SK-N-MC (cell line): ENCODE measurements around the gene TRNP1.
"Not testable (repeated sequence)": the region's sequence is repeated elsewhere in the genome, so short reads cannot be mapped to it uniquely, and the experiment has no call there.

Experiments
- DNase-seq: peaks from one replicate; pipeline ENCODE4 v3.0.0-alpha.2; 2011; ENCODE audit warnings: low read depth, low spot score
- H3K27ac ChIP-seq: fragments of 200-600 bp; sonication (generic); 2 replicates; pipeline ENCODE4 v1.5.1; 2016; ENCODE audit warnings: mixed run types
- H3K36me3 ChIP-seq: fragments of 200-600 bp; sonication (generic); 2 replicates; pipeline ENCODE4 v1.6.1; 2017; ENCODE audit warnings: antibody characterized with exemption, low read length, mixed read lengths; ENCODE audit not compliant: insufficient read depth
- H3K4me3 ChIP-seq: fragments of 200-600 bp; sonication (generic); 2 replicates; pipeline ENCODE4 v1.5.1; 2016
- H3K9ac ChIP-seq: fragments of 200-600 bp; sonication (generic); 2 replicates; pipeline ENCODE4 v1.8.0; 2017; ENCODE audit warnings: mixed run types, mixed read lengths; ENCODE audit not compliant: insufficient read length
- H3K9me3 ChIP-seq: fragments of 200-600 bp; sonication (generic); 2 replicates; pipeline ENCODE4 v1.6.1; 2017; ENCODE audit warnings: low read depth, mild to moderate bottlenecking, antibody characterized with exemption, low read length, moderate library complexity, mixed read lengths
- EZH2 ChIP-seq: fragments of 200-600 bp; sonication (generic); IDR thresholded peaks from one replicate; pipeline ENCODE4 v1.6.1; 2017; ENCODE audit warnings: antibody characterized with exemption
- FOXP2 ChIP-seq: optimal IDR thresholded peaks from 2 replicates; pipeline ENCODE3; 2011; ENCODE audit warnings: mild to moderate bottlenecking, moderate library complexity; ENCODE audit not compliant: insufficient read depth; ENCODE audit errors: extremely low read length, control extremely low read depth
- POLR2AphosphoS5 ChIP-seq: IDR thresholded peaks from 2 replicates; pipeline ENCODE4 v1.6.1; 2012; ENCODE audit warnings: mild to moderate bottlenecking, low read depth, low read length, borderline replicate concordance

Gene TRNP1

DNA sequence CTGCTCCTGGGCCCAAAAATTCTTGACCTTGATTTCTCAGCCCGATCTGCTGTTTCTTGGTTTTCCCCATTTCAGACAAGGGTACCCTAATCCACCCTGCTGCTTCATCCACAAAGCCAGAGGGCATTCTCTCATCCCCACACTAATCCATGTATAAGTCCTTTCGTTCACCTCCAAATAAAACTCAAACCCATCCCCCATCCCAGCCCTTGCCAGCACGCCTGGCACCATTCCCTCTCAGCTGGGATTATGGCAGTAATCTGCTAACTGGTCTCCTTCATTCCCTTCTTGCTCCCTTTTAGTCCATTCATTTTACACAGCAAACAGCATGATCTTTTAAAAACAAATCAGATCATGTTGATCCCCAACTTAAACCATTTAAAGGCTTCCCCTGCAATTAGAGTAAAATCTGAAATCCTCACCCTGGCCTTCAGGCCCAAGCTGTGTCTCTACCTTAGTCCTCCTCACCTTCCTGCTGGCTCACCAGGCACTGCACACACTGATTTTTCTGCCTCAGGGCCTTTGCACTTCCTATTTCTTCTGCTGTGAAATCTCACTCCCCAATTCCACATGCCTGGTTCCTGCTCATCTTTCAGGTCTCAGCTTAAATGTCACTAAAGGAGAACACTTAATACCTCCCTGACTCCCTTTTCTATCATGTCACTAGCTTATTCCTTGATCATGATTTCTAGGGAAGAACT, 12.2 kb upstream of the TRNP1 start:
- H3K4me3 ChIP-seq, result no peak overlapping the region

DNA sequence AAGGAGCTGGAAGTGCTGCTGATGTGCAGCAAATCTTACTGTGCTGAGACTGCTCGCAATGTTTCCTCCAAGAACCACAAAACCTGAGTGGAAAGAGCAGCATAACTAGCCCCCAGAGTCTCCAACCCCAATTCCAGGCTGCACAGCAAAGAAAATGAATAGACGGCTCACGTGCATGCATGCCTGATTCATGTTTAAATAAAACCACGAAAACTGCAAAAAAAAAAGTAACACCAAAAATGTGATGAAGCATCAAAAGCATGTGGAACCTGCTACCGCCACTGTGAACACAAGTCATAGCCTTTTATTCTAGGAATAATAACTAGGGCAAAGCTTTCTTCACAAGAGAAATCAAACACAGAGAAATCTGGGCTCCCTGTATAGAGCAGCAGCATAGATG, 9.6 kb upstream of the TRNP1 start:
- Histone ChIP-seq H3K9me3 (no peaks in the 10 kb centered on the region), H3K4me3 (no peak overlapping the region), H3K9ac (no peak overlapping the region), H3K36me3 (no peaks in the 10 kb centered on the region), H3K27ac (no peak overlapping the region)
- TF ChIP-seq EZH2 (no peak), FOXP2 (no peak), POLR2AphosphoS5 (no peak)
- DNase-seq, result no peak

More for the DNA sequence above, 12.2 kb upstream of the TRNP1 start:
- Histone ChIP-seq H3K27ac (no peak overlapping the region), H3K36me3 (no peaks in the 10 kb centered on the region), H3K9ac (no peak overlapping the region), H3K9me3 (no peaks in the 10 kb centered on the region)
- no peak for TF ChIP-seq EZH2
- TF ChIP-seq FOXP2, result no peak
- TF ChIP-seq POLR2AphosphoS5, result no peak
- DNase-seq, result no peak

DNA sequence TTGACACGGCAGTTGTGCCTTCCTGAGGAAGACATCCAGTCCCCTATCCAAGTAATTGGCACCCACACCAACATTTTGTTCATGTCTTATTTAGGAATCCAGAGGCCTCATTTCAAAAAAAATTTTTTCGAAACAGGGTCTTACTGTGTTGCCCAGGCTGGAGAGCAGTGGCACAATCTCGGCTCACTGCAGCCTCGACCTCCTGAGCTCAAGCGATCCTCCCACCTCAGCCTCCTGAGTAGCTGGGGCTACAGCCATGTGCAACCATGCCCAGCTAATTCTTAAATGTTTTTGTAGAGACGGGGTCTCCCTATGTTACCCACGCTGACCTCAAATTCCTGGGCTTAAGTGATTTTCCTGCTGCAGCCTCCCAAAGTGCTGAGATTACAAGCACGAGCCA, 9.2 kb upstream of the TRNP1 start:
- Histone ChIP-seq H3K9ac (no peak overlapping the region), H3K9me3 (no peaks in the 10 kb centered on the region), H3K36me3 (no peaks in the 10 kb centered on the region), H3K27ac (no peak overlapping the region), H3K4me3 (no peak overlapping the region)
- TF ChIP-seq EZH2 (no peak), POLR2AphosphoS5 (no peak), FOXP2 (no peak)
- no peak for DNase-seq

DNA sequence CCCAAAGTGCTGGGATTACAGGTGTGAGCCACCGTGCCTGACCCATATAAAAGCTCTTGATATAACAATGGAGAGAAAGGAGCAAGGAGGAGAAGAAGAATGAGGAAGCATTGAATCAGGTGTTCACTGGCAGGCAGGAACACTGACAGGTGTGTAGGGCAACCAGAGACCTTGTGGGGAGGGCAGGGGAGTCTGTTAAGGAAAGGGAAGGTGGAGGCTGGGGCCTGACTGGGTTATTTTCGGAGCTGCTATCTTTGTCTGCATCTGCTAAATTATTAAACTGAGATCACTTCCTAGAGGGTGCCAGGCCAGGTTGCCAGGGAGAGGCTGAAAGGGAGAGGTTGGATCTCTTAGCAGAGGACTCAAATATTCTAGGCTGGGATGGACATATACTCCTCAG, 6.8 kb upstream of the TRNP1 start:
- TF ChIP-seq EZH2 (no peak), POLR2AphosphoS5 (no peak), FOXP2 (no peak)
- no peak overlapping the region for H3K27ac ChIP-seq
- H3K4me3 ChIP-seq, result no peak overlapping the region
- no peaks in the 10 kb centered on the region for H3K36me3 ChIP-seq
- H3K9me3 ChIP-seq, result no peaks in the 10 kb centered on the region
- no peak for DNase-seq
- no peak overlapping the region for H3K9ac ChIP-seq

DNA sequence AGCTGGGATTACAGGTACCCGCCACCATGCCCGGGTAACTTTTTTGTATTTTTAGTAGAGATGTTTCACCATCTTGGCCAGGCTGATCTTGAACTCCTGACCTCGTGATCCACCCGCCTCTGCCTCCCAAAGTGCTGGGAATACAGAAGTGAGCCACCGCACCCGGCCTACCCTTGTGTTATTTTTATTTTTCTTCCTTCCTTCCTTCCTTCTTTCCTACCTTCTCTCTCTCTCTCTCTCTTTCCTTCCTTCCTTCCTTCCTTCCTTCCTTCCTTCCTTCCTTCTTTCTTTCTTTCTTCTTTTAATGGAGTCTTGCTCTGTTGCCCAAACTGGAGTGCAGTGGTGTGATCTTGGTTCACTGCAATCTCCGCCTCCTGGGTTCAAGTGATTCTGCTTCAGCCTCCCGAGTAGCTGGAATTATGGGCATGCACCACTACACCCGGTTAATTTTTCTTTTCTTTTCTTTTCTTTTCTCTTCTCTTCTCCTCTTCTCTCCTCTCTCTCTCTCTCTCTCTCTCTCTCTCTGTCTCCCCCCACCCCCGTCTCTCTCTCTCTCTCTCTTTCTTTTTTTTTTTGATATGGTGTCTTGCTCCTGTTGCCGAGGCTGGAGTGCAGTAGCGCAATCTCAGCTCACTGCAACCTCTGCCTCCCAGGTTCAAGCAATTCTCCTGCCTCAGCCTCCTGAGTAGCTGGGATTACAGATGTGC, 3.9 kb upstream of the TRNP1 start:
- H3K9me3 ChIP-seq, H3K36me3 ChIP-seq, DNase-seq, H3K4me3 ChIP-seq, H3K27ac ChIP-seq, H3K9ac ChIP-seq: not testable (repeated sequence)

DNA sequence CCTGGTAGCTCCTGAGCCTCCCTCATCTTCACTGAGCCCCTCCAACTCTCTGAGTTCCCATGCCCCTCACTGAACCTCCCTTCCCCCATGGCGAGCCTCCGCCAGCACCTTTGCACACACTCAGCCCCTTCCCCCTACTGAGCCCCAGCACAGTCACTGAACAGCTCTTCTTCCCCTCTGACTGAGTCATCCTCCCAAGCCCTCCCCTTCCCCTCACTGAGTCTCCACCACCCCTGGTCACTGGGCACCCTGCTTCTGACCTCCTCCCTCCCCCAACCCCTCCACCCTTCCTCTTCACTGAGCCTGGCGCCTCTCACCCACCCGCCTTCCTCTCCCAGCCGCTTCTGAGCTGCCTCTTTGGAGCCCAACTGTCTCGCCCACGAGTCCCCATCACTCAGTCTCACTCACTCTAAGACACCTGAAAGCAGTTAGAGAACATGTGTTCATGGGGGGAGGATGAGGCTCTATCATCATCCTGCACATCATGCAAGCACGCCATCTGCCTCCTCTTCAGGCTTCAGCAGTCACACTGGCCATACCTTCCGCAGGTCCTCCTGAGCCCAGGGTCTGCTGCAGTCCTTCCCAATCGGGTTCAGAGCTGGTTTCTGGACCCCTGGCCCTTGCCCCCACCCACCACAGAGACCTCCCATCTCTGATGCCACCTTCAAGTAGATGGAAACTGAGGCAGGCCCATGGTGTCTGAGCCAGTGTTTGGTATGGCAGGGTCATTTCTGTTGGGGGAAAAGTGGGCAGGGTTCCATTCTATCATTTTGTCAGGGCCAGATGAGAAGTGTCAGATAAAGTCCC, 2.0 kb upstream of the TRNP1 start:
- no peak overlapping the region for H3K9ac ChIP-seq
- no peaks in the 10 kb centered on the region for H3K36me3 ChIP-seq
- no peak for DNase-seq
- no peaks in the 10 kb centered on the region for H3K9me3 ChIP-seq
- H3K27ac ChIP-seq, result no peak overlapping the region
- H3K4me3 ChIP-seq, result no peak overlapping the region
- TF ChIP-seq EZH2 (no peak), POLR2AphosphoS5 (no peak), FOXP2 (no peak)

DNA sequence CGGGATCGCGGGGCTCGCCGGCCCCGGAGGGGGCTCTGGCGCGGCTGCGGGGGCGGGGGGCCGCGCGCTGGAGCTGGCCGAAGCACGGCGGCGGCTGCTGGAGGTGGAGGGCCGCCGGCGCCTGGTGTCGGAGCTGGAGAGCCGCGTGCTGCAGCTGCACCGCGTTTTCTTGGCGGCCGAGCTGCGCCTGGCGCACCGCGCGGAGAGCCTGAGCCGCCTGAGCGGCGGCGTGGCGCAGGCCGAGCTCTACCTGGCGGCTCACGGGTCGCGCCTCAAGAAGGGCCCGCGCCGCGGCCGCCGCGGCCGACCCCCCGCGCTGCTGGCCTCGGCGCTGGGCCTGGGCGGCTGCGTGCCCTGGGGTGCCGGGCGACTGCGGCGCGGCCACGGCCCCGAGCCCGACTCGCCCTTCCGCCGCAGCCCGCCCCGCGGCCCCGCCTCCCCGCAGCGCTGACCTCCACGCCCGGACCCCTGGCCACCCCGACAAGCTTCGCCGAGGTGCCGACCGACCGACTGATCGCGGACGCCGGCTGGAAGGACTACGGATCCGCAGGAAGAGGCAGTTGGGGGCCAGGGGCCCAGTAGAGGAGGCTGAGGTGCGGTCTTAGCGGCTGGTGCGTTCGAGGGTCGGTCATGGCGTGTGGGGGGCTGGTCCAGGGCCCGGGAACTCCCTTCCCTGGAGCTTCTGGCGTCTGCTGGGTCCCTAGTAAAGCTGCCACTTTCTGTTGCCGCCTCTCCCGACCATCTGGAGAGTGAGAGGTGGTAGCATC, 711 bp downstream of the TRNP1 start:
- Histone ChIP-seq H3K36me3 (no peaks in the 10 kb centered on the region), H3K9ac (peak overlapping the region; percentile 45), H3K9me3 (no peaks in the 10 kb centered on the region), H3K27ac (no peak overlapping the region), H3K4me3 (peak overlapping the region; percentile 88)
- TF ChIP-seq POLR2AphosphoS5, result no peak
- TF ChIP-seq EZH2, result no peak
- no peak for TF ChIP-seq FOXP2
- no peak for DNase-seq
